Breast epithelium (tissue), 3 donors: ENCODE data around the gene NINJ1.

ENCODE experiments used
- CTCF ChIP-seq, 3 donors: fragments of 450-650 bp; IDR thresholded peaks; one replicate each; pipeline ENCODE4 v1.5.1; 2016 to 2017; ENCODE audit warnings: antibody characterized with exemption in 3 of 3, mild to moderate bottlenecking in 3 of 3, moderate library complexity in 3 of 3
- POLR2A ChIP-seq: fragments of 450-650 bp; IDR thresholded peaks from one replicate; pipeline ENCODE4 v1.6.1; 2016; ENCODE audit warnings: antibody characterized with exemption, mild to moderate bottlenecking, moderate library complexity

- TF ChIP-seq CTCF (IDR thresholded peaks at IDR 0.05), result no peak
- TF ChIP-seq POLR2A, result peak; percentile 11
These were observed 938 bp downstream of the NINJ1 start for GRCh38 chr9:93132946-93133680.
